SK-N-SH treated with all-trans-retinoic acid at 6 μM for 48 hours (cell line): ENCODE results near the gene CALY.
A peak's percentile ranks its signal among the peaks of the same experiment; 100 is the strongest.

ENCODE experiments used
- ATAC-seq: fragments of 200-7000 bp; cut with Tn5 transposase; 3 replicates; pipeline ENCODE4 v1.9.1; 2020; ENCODE audit warnings: mild to moderate bottlenecking, moderate library complexity
- ARNTL ChIP-seq: fragments of 450-650 bp; formaldehyde crosslinking; IDR thresholded peaks from 2 replicates; pipeline ENCODE4 v1.5.0; 2020; ENCODE audit warnings: low read depth, mild to moderate bottlenecking, moderate library complexity, borderline replicate concordance
- BACH2 ChIP-seq: fragments of 250-450 bp; sonication (Bioruptor Pico); IDR thresholded peaks from 2 replicates; pipeline ENCODE4 v1.9.0; 2021; ENCODE audit warnings: mild to moderate bottlenecking, borderline replicate concordance
- CSDC2 ChIP-seq: fragments of 250-450 bp; sonication (Bioruptor Pico); IDR thresholded peaks from 2 replicates; pipeline ENCODE4 v1.5.0; 2020; ENCODE audit warnings: mild to moderate bottlenecking, moderate library complexity
- ESRRG ChIP-seq: fragments of 250-450 bp; sonication (Bioruptor Pico); IDR thresholded peaks from 2 replicates; pipeline ENCODE4 v1.6.1; 2021; ENCODE audit warnings: mild to moderate bottlenecking
- ISL1 ChIP-seq: fragments of 250-450 bp; sonication (Bioruptor Pico); IDR thresholded peaks from 2 replicates; pipeline ENCODE4 v2.1.2; 2022; ENCODE audit warnings: mild to moderate bottlenecking, moderate library complexity
- OSR1 ChIP-seq: fragments of 250-450 bp; sonication (Bioruptor Pico); IDR thresholded peaks from 2 replicates; pipeline ENCODE4 v1.8.0; 2022; ENCODE audit warnings: moderate library complexity, mild to moderate bottlenecking, inconsistent platforms
- PATZ1 ChIP-seq: fragments of 250-450 bp; sonication (Bioruptor Pico); IDR thresholded peaks from 2 replicates; pipeline ENCODE4 v1.8.0; 2020; ENCODE audit warnings: mild to moderate bottlenecking, moderate library complexity, borderline replicate concordance
- POU6F1 ChIP-seq: fragments of 250-450 bp; sonication (Bioruptor Pico); IDR thresholded peaks from 2 replicates; pipeline ENCODE4 v1.8.0; 2021; ENCODE audit warnings: low read depth, mild to moderate bottlenecking, moderate library complexity, borderline replicate concordance
- PPARA ChIP-seq: fragments of 250-450 bp; sonication (Bioruptor Pico); IDR thresholded peaks from 2 replicates; pipeline ENCODE4 v1.5.0; 2020; ENCODE audit warnings: mild to moderate bottlenecking, borderline replicate concordance
- RARB ChIP-seq: fragments of 250-450 bp; sonication (Bioruptor Pico); IDR thresholded peaks from 2 replicates; pipeline ENCODE4 v1.8.0; 2021; ENCODE audit warnings: mild to moderate bottlenecking, moderate library complexity
- SNAI2 ChIP-seq: fragments of 250-450 bp; sonication (Bioruptor Pico); IDR thresholded peaks from 2 replicates; pipeline ENCODE4 v1.5.0; 2020; ENCODE audit warnings: mild to moderate bottlenecking, moderate library complexity
- TCF4 ChIP-seq: fragments of 250-450 bp; sonication (Bioruptor Pico); IDR thresholded peaks from 2 replicates; pipeline ENCODE4 v1.8.0; 2021; ENCODE audit warnings: mild to moderate bottlenecking, moderate library complexity, borderline replicate concordance
- TOX ChIP-seq: fragments of 250-450 bp; sonication (Bioruptor Pico); IDR thresholded peaks from 2 replicates; pipeline ENCODE4 v1.8.0; 2021; ENCODE audit warnings: mild to moderate bottlenecking, moderate library complexity, borderline replicate concordance
- TSHZ2 ChIP-seq: fragments of 250-450 bp; sonication (Bioruptor Pico); IDR thresholded peaks from 2 replicates; pipeline ENCODE4 v1.5.0; 2020; ENCODE audit warnings: mild to moderate bottlenecking, moderate library complexity
- ZC3H10 ChIP-seq: fragments of 250-450 bp; sonication (Bioruptor Pico); IDR thresholded peaks from 2 replicates; pipeline ENCODE4 v1.5.1; 2021; ENCODE audit warnings: mild to moderate bottlenecking, moderate library complexity
- ZFP3 ChIP-seq: fragments of 250-450 bp; sonication (Bioruptor Pico); IDR thresholded peaks from 2 replicates; pipeline ENCODE4 v1.5.0; 2020; ENCODE audit warnings: mild to moderate bottlenecking, moderate library complexity
- ZFP30 ChIP-seq: fragments of 450-650 bp; formaldehyde crosslinking; IDR thresholded peaks from 2 replicates; pipeline ENCODE4 v1.5.0; 2022; ENCODE audit warnings: mild to moderate bottlenecking, moderate library complexity
- ZNF565 ChIP-seq: fragments of 450-650 bp; formaldehyde crosslinking; conservative IDR thresholded peaks from 2 replicates; pipeline ENCODE4 v1.5.0; 2020; ENCODE audit warnings: low read depth, mild to moderate bottlenecking, moderate library complexity
- ZNF70 ChIP-seq: fragments of 450-650 bp; formaldehyde crosslinking; IDR thresholded peaks from 2 replicates; pipeline ENCODE4 v1.5.0; 2020; ENCODE audit warnings: mild to moderate bottlenecking, moderate library complexity
- ZNF8 ChIP-seq: fragments of 450-650 bp; formaldehyde crosslinking; IDR thresholded peaks from 2 replicates; pipeline ENCODE4 v1.5.0; 2020; ENCODE audit warnings: mild to moderate bottlenecking, moderate library complexity

The CALY gene

GRCh38 chr10:133375357-133376115 lies 38.8 kb upstream of the CALY start (continued):
- TF ChIP-seq TSHZ2 (CRISPR knock-in tag) (no peak), ZC3H10 (no peak), OSR1 (CRISPR knock-in tag) (no peak), CSDC2 (CRISPR knock-in tag) (no peak)

GRCh38 chr10:133373174-133374090 lies 36.7 kb upstream of the CALY start, which contains the start of gene ECHS1:
Gene ECHS1 (minus strand): TSS chr10:133373354. CDS start chr10:133373333, 21 bp downstream.
- peak; percentile 100 for ATAC-seq
- no peak for TF ChIP-seq PPARA (CRISPR knock-in tag)
- no peak for TF ChIP-seq ZFP30 (CRISPR knock-in tag)
- TF ChIP-seq TCF4 (CRISPR knock-in tag) = no peak
- no peak for TF ChIP-seq PATZ1 (CRISPR knock-in tag)
- no peak for TF ChIP-seq ZNF8 (CRISPR knock-in tag)
- no peak for TF ChIP-seq ZNF70 (CRISPR knock-in tag)
- TF ChIP-seq ZNF565 (CRISPR knock-in tag) = no peak
- TF ChIP-seq BACH2 (CRISPR knock-in tag) = no peak
- TF ChIP-seq TOX = no peak
- TF ChIP-seq ZFP3 (CRISPR knock-in tag) = no peak
- TF ChIP-seq TSHZ2 (CRISPR knock-in tag) = no peak
- TF ChIP-seq ISL1 (CRISPR knock-in tag) = no peak
- no peak for TF ChIP-seq CSDC2 (CRISPR knock-in tag)
- TF ChIP-seq SNAI2 = no peak
- TF ChIP-seq OSR1 (CRISPR knock-in tag) = no peak
- no peak for TF ChIP-seq RARB (CRISPR knock-in tag)
- no peak for TF ChIP-seq ARNTL (CRISPR knock-in tag)

GRCh38 chr10:133372507-133372906 lies 35.8 kb upstream of the CALY start:
- no peak for ATAC-seq
- TF ChIP-seq ZNF70 (CRISPR knock-in tag) = no peak
- TF ChIP-seq ZFP3 (CRISPR knock-in tag) = no peak
- TF ChIP-seq POU6F1 (CRISPR knock-in tag) = no peak
- no peak for TF ChIP-seq ZFP30 (CRISPR knock-in tag)
- no peak for TF ChIP-seq TCF4 (CRISPR knock-in tag)
- TF ChIP-seq ESRRG (CRISPR knock-in tag) = no peak
- TF ChIP-seq CSDC2 (CRISPR knock-in tag) = no peak
- no peak for TF ChIP-seq TOX
- TF ChIP-seq ZNF8 (CRISPR knock-in tag) = no peak
- no peak for TF ChIP-seq ZC3H10
